Activated CD8-positive, alpha-beta T cell treated with anti-CD3 and anti-CD28 coated beads for 36 hours (primary cell): ENCODE results near the gene ZMYND8. TPM values are rescaled to one million over a fixed set of nuclear protein-coding genes. Genes with fewer than 3 reads are reported as not detected.

Experiments
- ATAC-seq: fragments of 200-7000 bp; cut with Tn5 transposase; one replicate; pipeline ENCODE4 v1.10.0; 2021; ENCODE audit warnings: mild to moderate bottlenecking, moderate library complexity
- CTCF ChIA-PET: fragments of 350-600 bp; sonication (Branson Sonifier 250); formaldehyde crosslinking; loops from one replicate; lab custom pipeline; 2021; ENCODE audit warnings: antibody characterized with exemption; lab: Charles Lee
- POLR2A ChIA-PET: fragments of 350-600 bp; sonication (Branson Sonifier 250); formaldehyde crosslinking; loops from one replicate; lab custom pipeline; 2021; ENCODE audit warnings: antibody characterized with exemption; lab: Charles Lee
- DNase-seq: peaks from one replicate; pipeline ENCODE4 v3.0.0-alpha.2; 2020
- H3K27ac Mint-ChIP-seq: one replicate; pipeline ENCODE4 v1.8.0; 2021; ENCODE audit warnings: mild to moderate bottlenecking, mixed read lengths
- H3K27me3 Mint-ChIP-seq: one replicate; pipeline ENCODE4 v1.8.0; 2021; ENCODE audit warnings: mixed read lengths
- H3K36me3 Mint-ChIP-seq: one replicate; pipeline ENCODE4 v1.8.0; 2021; ENCODE audit warnings: low read depth, mixed read lengths
- H3K4me1 Mint-ChIP-seq: one replicate; pipeline ENCODE4 v1.8.0; 2021; ENCODE audit warnings: low read depth, mixed read lengths
- H3K4me3 Mint-ChIP-seq: one replicate; pipeline ENCODE4 v1.8.0; 2021; ENCODE audit warnings: mild to moderate bottlenecking, moderate library complexity, mixed read lengths
- H3K9me3 Mint-ChIP-seq: one replicate; pipeline ENCODE4 v1.8.0; 2021; ENCODE audit warnings: mixed read lengths
- intact Hi-C: fragments of 100-400 bp; cut with micrococcal nuclease; formaldehyde crosslinking; loops from one replicate; pipeline ENCODE4 v1.10.0; 2022
- total RNA-seq, 2 experiments: library from RNA; stranded (reverse); gene quantifications; one replicate each; pipeline ENCODE4 v1.2.3, GENCODE V29; 2021
- TF ChIP-seq, protein P1 (sequence below): fragments of 200-600 bp; IDR thresholded peaks from one replicate; pipeline ENCODE4 v1.8.0; 2022; ENCODE audit warnings: antibody characterized with exemption, mild to moderate bottlenecking

Gene ZMYND8
- total RNA-seq, 2 experiments from 2014 or later, result 31.9 to 33.4 TPM

DNA sequence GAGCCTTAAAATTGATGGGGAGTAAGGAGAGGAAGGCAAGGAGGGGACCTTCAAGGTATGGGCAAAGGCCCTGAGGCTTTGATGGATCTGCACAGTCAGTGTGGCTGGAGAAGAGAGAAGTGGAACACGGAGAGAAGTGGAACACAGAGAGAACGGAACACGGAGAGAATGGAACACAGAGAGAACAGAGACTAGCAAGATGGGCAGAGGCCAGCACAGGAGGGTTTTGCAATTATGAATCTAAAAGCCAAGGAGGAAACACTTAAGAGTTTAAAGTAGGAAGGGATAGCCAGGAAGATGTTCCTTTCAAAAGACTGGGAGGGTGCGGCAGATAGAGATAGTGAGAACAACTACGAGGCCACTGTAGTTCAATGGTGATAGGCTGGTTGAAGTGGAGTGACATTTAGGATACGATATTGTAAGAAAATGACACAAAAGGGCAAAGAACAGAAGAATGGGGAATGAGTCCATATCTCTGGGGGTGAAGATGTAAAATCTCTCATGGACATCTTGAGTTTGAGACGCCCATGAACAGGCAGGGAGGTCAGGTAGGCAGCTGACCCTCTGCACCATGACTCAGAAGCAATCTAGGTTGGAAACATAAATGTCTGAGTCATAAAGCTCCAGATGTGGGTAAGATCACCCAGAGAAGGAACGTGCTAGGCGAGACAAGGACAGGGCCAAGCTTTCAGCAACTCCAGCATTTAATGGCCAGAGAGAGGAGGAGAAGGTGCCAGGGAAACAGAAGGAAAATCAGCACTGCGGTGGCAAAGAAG lies 25.4 kb downstream of the ZMYND8 start:
- no peaks in the 10 kb centered on the region for H3K27me3 Mint-ChIP-seq

DNA sequence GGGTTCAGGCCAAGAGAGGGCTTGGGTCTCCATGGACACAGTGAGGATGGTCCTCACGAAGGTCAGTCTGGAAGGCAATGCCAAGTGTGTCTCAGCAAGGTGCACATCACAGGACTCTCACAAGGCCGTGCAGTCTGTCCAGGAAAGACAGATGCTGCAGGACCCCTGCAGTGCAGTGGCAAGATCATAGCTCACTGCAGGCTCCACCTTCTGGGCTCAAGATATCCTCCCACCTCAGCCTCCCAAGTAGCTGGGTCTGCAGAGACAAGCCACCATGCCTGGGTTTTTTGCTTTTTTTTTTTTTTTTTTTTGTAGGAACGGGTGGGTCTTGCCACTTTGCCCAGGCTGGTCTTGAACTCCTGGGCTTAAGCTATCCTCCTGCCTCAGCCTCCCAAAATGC lies 26.4 kb downstream of the ZMYND8 start:
- no peak overlapping the region for H3K27ac Mint-ChIP-seq
- no peak for DNase-seq

More for the DNA sequence above, 25.4 kb downstream of the ZMYND8 start:
- peaks cover 48% of the 10 kb centered on the region for H3K4me1 Mint-ChIP-seq
- ATAC-seq (peak; percentile 80), DNase-seq (peak; percentile 12)
- H3K4me3 Mint-ChIP-seq, result no peak overlapping the region
- peaks cover 35% of the 10 kb centered on the region for H3K36me3 Mint-ChIP-seq
- H3K9me3 Mint-ChIP-seq, result no peaks in the 10 kb centered on the region
- ChIA-PET POLR2A (interaction anchor here (0.9 kb wide), 1 partner anchor 19 kb away, joined by 3 read pairs; no protein-coding TSS in a partner anchor), CTCF (interaction anchor here (1.0 to 4.9 kb wide), 3 partner anchors 21 to 58 kb away, joined by 3 to 28 read pairs (median 9); no protein-coding TSS in a partner anchor)
- TF ChIP-seq, protein P1, sequence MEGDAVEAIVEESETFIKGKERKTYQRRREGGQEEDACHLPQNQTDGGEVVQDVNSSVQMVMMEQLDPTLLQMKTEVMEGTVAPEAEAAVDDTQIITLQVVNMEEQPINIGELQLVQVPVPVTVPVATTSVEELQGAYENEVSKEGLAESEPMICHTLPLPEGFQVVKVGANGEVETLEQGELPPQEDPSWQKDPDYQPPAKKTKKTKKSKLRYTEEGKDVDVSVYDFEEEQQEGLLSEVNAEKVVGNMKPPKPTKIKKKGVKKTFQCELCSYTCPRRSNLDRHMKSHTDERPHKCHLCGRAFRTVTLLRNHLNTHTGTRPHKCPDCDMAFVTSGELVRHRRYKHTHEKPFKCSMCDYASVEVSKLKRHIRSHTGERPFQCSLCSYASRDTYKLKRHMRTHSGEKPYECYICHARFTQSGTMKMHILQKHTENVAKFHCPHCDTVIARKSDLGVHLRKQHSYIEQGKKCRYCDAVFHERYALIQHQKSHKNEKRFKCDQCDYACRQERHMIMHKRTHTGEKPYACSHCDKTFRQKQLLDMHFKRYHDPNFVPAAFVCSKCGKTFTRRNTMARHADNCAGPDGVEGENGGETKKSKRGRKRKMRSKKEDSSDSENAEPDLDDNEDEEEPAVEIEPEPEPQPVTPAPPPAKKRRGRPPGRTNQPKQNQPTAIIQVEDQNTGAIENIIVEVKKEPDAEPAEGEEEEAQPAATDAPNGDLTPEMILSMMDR, result no peak
- intact Hi-C loops, result no loop called here
- peak overlapping the region; percentile 36 for H3K27ac Mint-ChIP-seq

DNA sequence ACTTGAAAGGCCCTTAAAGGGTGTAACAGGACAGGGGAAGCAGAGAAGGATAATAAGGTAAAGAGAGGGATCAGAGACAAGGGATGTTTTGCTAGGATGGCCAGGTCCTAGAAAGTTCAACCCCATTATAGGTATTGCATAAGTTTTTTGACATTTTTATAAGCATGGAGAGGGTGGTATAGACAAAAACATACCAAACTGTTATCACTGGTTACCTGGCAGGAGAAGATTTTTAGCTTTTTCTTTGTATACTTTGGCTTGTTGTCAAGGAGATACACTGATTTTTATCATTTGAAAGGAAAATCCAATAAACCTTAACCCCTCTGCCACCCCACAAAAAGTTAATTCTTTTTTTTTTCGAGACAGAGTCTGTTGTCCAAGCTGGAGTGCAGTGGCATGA lies 28.4 kb downstream of the ZMYND8 start:
- TF ChIP-seq, protein P1, result no peak
- Mint-ChIP-seq H3K36me3 (peaks cover 34% of the 10 kb centered on the region), H3K9me3 (no peaks in the 10 kb centered on the region), H3K4me1 (peaks cover 43% of the 10 kb centered on the region), H3K4me3 (no peak overlapping the region), H3K27me3 (no peaks in the 10 kb centered on the region), H3K27ac (no peak overlapping the region)
- intact Hi-C loops, result no loop called here
- CTCF ChIA-PET, result interaction anchor here (1.6 to 4.9 kb wide), 4 partner anchors 13 to 56 kb away, joined by 4 to 28 read pairs (median 5); no protein-coding TSS in a partner anchor
- ATAC-seq (no peak), DNase-seq (no peak)
- POLR2A ChIA-PET, result interaction anchor here (1.6 kb wide), 1 partner anchor 29 kb away, joined by 6 read pairs; the partner anchor contains the start of gene ZMYND8

More for the DNA sequence above, 26.4 kb downstream of the ZMYND8 start:
- Mint-ChIP-seq H3K4me3 (no peak overlapping the region), H3K36me3 (peaks cover 38% of the 10 kb centered on the region), H3K4me1 (peaks cover 44% of the 10 kb centered on the region), H3K27me3 (no peaks in the 10 kb centered on the region), H3K9me3 (no peaks in the 10 kb centered on the region)
- CTCF ChIA-PET, result interaction anchor here (0.6 to 4.9 kb wide), 5 partner anchors 26 to 143 kb away, joined by 3 to 28 read pairs (median 3); partner anchors contain the start of gene ZMYND8
- intact Hi-C loops, result no loop called here
- POLR2A ChIA-PET, result interaction anchor here (0.9 to 1.6 kb wide), 5 partner anchors 10 to 54 kb away, joined by 3 to 6 read pairs (median 3); no protein-coding TSS in a partner anchor
- TF ChIP-seq, protein P1, result no peak
- ATAC-seq, result no peak

DNA sequence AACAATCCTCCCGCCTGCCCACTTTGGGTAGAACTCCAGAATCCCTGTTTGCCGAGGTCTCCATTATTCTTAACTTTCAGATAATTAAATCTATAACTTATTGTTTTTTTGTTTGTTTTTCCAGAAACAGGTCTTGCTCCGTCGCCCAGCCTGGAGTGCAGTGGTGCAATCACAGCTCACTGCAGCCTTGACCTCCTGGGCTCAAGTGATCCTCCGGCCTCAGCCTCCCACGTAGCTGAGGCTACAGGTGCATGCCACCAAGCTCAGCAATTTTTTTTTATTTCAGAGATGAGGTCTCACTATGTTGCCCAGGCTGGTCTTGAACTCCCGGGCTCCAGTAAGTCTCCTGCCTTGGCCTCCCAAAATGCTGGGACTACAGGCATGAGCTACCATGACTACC lies 28.8 kb downstream of the ZMYND8 start:
- no peak for ATAC-seq
- no peak overlapping the region for H3K27ac Mint-ChIP-seq
- POLR2A ChIA-PET, result interaction anchor here (1.6 kb wide), 1 partner anchor 29 kb away, joined by 6 read pairs; the partner anchor contains the start of gene ZMYND8
- H3K36me3 Mint-ChIP-seq, result peaks cover 30% of the 10 kb centered on the region
- CTCF ChIA-PET, result interaction anchor here (1.1 to 4.9 kb wide), 7 partner anchors 10 to 65 kb away, joined by 3 to 28 read pairs (median 5); no protein-coding TSS in a partner anchor
- H3K27me3 Mint-ChIP-seq, result no peaks in the 10 kb centered on the region
- DNase-seq, result no peak
- TF ChIP-seq, protein P1, result no peak
- no peak overlapping the region for H3K4me3 Mint-ChIP-seq
- H3K4me1 Mint-ChIP-seq, result peaks cover 42% of the 10 kb centered on the region
- no peaks in the 10 kb centered on the region for H3K9me3 Mint-ChIP-seq
- intact Hi-C loops, result no loop called here
